ENCODE measurements around the gene GPLD1.
A peak's percentile ranks its signal among the peaks of the same experiment; 100 is the strongest.

GPLD1 gene

DNA sequence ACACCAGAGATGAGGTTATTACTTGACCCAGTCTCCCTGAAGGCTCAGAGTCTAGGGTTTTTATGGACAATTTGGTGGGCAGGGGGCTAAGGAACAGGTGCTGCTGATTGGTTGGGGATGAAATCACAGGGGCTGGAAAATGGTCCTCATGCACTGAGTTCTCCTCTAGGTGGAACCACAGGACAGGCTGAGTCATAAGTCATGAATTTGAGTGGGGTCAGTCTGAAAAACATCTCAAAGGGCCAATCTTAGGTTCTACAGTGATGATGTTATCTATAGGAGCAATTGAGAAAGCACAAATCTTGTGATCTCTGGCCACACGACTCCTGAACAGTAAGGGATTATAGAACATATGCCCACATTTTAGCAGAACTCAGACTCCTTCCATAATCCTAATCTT is 92.6 kb downstream of the GPLD1 start:
- H3K27me3 ChIP-seq (ENCODE audit: control insufficient read depth, insufficient read depth, low read length) = no peaks in the 10 kb centered on the region

DNA sequence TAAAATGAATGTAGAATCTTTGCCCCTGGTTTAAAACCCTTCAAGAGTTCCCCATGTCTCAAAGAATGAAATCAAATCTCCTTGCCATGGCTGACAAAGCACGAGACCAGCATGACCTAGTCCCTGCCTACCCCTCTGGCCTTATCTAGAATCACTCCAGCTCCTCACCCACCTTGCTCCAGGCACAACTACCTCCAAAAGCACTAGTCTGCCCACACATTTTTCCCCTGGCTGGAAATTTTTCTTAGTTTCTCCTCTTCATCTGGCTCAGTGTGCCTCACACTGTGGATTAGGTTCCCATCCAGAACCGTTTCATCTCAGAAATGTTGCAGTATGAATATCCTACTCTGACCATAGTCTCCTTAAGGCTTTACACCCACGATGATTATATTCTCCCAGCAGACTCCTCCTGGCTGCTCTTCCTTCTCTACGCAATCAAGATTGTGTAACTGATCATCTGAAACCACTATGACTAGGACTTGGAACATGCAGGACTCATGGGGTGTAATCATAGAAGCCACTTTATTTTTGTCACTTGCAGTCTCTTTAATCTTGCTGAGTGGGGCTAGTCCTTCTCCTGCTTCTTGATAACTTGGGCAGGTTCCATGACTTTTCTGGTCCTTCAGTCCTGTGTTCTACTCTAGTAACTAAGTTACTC is 94.5 kb downstream of the GPLD1 start:
- H3K4me3 ChIP-seq (ENCODE audit: low read depth, low read length) = no peak overlapping the region
- H3K36me3 ChIP-seq (ENCODE audit: control insufficient read depth, insufficient read depth, low read length) = no peaks in the 10 kb centered on the region
- TF ChIP-seq, protein P1, sequence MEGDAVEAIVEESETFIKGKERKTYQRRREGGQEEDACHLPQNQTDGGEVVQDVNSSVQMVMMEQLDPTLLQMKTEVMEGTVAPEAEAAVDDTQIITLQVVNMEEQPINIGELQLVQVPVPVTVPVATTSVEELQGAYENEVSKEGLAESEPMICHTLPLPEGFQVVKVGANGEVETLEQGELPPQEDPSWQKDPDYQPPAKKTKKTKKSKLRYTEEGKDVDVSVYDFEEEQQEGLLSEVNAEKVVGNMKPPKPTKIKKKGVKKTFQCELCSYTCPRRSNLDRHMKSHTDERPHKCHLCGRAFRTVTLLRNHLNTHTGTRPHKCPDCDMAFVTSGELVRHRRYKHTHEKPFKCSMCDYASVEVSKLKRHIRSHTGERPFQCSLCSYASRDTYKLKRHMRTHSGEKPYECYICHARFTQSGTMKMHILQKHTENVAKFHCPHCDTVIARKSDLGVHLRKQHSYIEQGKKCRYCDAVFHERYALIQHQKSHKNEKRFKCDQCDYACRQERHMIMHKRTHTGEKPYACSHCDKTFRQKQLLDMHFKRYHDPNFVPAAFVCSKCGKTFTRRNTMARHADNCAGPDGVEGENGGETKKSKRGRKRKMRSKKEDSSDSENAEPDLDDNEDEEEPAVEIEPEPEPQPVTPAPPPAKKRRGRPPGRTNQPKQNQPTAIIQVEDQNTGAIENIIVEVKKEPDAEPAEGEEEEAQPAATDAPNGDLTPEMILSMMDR (IDR thresholded peaks at IDR 0.05) = no peak
- H3K4me2 ChIP-seq (ENCODE audit: low read length) = no peak overlapping the region
- peak overlapping the region; percentile 75 for H2AFZ ChIP-seq
- no peaks in the 10 kb centered on the region for H3K9me3 ChIP-seq (ENCODE audit: control insufficient read depth, low read length)
- H3K4me1 ChIP-seq = peaks cover 9% of the 10 kb centered on the region
- peak overlapping the region; percentile 68 for H3K27ac ChIP-seq
- H3K79me2 ChIP-seq = no peaks in the 10 kb centered on the region
- H3K9ac ChIP-seq = no peak overlapping the region
- H3K27me3 ChIP-seq (ENCODE audit: control insufficient read depth, insufficient read depth, low read length) = no peaks in the 10 kb centered on the region

More for the DNA sequence above, 92.6 kb downstream of the GPLD1 start:
- TF ChIP-seq, protein P1 (IDR thresholded peaks at IDR 0.05) = no peak
- Histone ChIP-seq H3K36me3 (ENCODE audit: control insufficient read depth, insufficient read depth, low read length) (no peaks in the 10 kb centered on the region), H3K27ac (no peak overlapping the region), H3K79me2 (no peaks in the 10 kb centered on the region), H3K4me1 (peaks cover 9% of the 10 kb centered on the region), H3K4me2 (ENCODE audit: low read length) (no peak overlapping the region), H3K4me3 (ENCODE audit: low read depth, low read length) (no peak overlapping the region), H2AFZ (no peak overlapping the region), H3K9me3 (ENCODE audit: control insufficient read depth, low read length) (no peaks in the 10 kb centered on the region), H3K9ac (no peak overlapping the region)

DNA sequence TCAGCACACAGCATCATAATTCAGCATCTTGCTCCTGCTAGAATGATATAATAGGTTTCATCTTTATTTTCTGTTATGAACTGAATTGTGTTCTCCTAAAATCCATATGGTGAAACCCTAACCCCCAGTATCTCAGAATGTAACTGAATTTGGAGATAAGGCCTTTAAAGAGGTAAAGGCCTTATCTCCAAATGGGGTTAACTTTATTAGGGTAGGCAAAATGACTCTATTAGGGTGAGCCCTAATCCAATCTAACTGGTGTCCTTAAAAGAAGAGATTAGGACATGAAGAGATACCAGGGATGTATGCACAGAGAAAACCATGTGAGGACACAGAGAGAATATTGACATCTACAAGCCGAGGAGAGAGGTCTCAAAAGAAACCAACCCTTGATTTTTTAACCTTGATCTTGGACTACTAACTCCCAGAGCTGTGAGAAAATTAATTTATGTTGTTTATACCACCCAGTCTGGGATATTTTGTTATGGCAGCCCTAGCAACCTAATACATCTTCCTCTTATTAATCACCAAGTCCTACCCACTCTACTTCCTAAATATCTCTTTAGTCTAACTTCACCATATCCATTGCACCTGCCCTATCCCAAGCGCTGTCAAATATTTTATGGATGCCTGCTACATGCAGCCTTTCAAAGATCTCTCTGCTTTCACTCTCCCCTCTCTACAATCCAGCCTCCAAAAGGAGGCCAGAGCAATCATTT is 95.2 kb downstream of the GPLD1 start:
- peaks cover 9% of the 10 kb centered on the region for H3K4me1 ChIP-seq
- no peak overlapping the region for H3K4me2 ChIP-seq (ENCODE audit: low read length)
- H2AFZ ChIP-seq = peak overlapping the region; percentile 75
- H3K27me3 ChIP-seq (ENCODE audit: control insufficient read depth, insufficient read depth, low read length) = no peaks in the 10 kb centered on the region
- H3K36me3 ChIP-seq (ENCODE audit: control insufficient read depth, insufficient read depth, low read length) = no peaks in the 10 kb centered on the region
- TF ChIP-seq, protein P1 (IDR thresholded peaks at IDR 0.05) = no peak
- H3K27ac ChIP-seq = peak overlapping the region; percentile 68
- H3K9ac ChIP-seq = no peak overlapping the region
- no peaks in the 10 kb centered on the region for H3K79me2 ChIP-seq
- H3K4me3 ChIP-seq (ENCODE audit: low read depth, low read length) = no peak overlapping the region
- no peaks in the 10 kb centered on the region for H3K9me3 ChIP-seq (ENCODE audit: control insufficient read depth, low read length)

DNA sequence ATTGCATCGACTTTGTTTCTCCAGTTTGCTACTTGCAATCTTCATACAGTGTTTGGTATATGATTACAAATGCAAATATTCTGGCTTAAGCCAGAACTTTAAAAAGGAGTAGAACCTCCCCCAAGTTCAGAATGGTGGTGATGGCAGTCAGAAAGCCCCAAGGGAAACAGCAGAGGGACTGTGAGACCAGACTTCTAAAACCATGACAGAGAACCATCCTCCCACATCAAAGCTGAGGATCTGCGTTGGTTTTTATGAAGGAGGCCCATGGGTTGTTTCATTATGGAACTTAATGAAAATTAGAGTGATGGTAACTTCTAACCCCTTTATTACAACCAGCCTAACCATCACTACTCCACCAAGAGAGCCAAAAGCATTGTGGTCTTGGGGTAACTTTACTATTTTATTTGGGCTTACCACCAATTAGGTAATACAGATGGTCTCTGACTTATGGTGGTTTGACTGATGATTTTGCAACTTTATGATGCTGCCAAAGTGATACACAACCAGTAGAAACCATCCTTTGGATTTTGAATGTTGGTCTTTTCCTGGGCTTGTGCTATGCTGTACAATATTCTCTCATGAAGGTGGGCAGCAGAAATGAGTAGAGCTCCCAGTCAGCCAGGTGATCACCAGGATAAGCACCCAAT is 97.5 kb downstream of the GPLD1 start:
- Histone ChIP-seq H3K9ac (no peak overlapping the region), H3K36me3 (ENCODE audit: control insufficient read depth, insufficient read depth, low read length) (no peaks in the 10 kb centered on the region), H3K27ac (no peak overlapping the region), H2AFZ (no peak overlapping the region), H3K4me2 (ENCODE audit: low read length) (no peak overlapping the region), H3K9me3 (ENCODE audit: control insufficient read depth, low read length) (no peaks in the 10 kb centered on the region), H3K79me2 (no peaks in the 10 kb centered on the region), H3K27me3 (ENCODE audit: control insufficient read depth, insufficient read depth, low read length) (no peaks in the 10 kb centered on the region), H3K4me1 (peaks cover 9% of the 10 kb centered on the region), H3K4me3 (ENCODE audit: low read depth, low read length) (no peak overlapping the region)
- TF ChIP-seq, protein P1 (IDR thresholded peaks at IDR 0.05) = no peak

Measured in parathyroid adenoma (tissue), 2 donors.